HEK293 (cell line): ENCODE measurements around the gene PRODH2.

Experiments
- CTCF ChIA-PET: fragments of 350-600 bp; formaldehyde crosslinking; extraction: SDS; loops from one replicate; lab custom pipeline; 2021; ENCODE audit warnings: antibody characterized with exemption; lab: Yijun Ruan, JAX
- POLR2A ChIA-PET: fragments of 300-600 bp; formaldehyde crosslinking; extraction: SDS; loops from one replicate; lab custom pipeline; 2020; ENCODE audit warnings: antibody characterized with exemption, inconsistent platforms; lab: Yijun Ruan, JAX
- H3K27ac ChIP-seq: fragments of 200-500 bp; sonication (Bioruptor generic); 2 replicates; pipeline ENCODE4 v1.5.1; 2014; ENCODE audit warnings: low read depth, low read length, control low read depth, inconsistent platforms; ENCODE audit errors: extremely low read depth
- H3K36me3 ChIP-seq, 2 experiments: fragments of 200-500 bp in 1 of 2; sonication (Bioruptor generic) in 1 of 2; 1 replicate in 1 of 2; 2 replicates in 1 of 2; pipeline ENCODE4 v1.5.1; 2014 to 2017; ENCODE audit warnings: inconsistent platforms in 2 of 2, low read length in 2 of 2; ENCODE audit not compliant: control insufficient read depth in 2 of 2, insufficient read depth in 1 of 2
- H3K4me1 ChIP-seq: fragments of 200-500 bp; sonication (Bioruptor generic); 2 replicates; pipeline ENCODE4 v1.5.1; 2014; ENCODE audit warnings: mild to moderate bottlenecking, low read length, inconsistent platforms; ENCODE audit not compliant: control insufficient read depth, insufficient read depth
- H3K4me3 ChIP-seq: 2 replicates; pipeline ENCODE4 v1.5.1; 2011; ENCODE audit warnings: low read depth, mild to moderate bottlenecking, control low read depth, low read length, moderate library complexity
- H3K9me3 ChIP-seq: fragments of 200-500 bp; sonication (Bioruptor generic); 2 replicates; pipeline ENCODE4 v1.5.1; 2014; ENCODE audit warnings: low read depth, low read length, inconsistent platforms; ENCODE audit not compliant: control insufficient read depth, insufficient read depth
- GLIS1 ChIP-seq: fragments of 450-650 bp; formaldehyde crosslinking; IDR thresholded peaks from 2 replicates; pipeline ENCODE4 v1.5.1; 2016; ENCODE audit warnings: missing biosample characterization, missing genetic modification characterization
- GLIS2 ChIP-seq: fragments of 450-650 bp; formaldehyde crosslinking; IDR thresholded peaks from 2 replicates; pipeline ENCODE4 v1.5.1; 2016; ENCODE audit warnings: missing biosample characterization, missing genetic modification characterization
- KLF8 ChIP-seq: fragments of 450-650 bp; formaldehyde crosslinking; IDR thresholded peaks from 2 replicates; pipeline ENCODE4 v1.5.1; 2016; ENCODE audit warnings: missing biosample characterization, missing genetic modification characterization
- KLF9 ChIP-seq: fragments of 450-650 bp; formaldehyde crosslinking; IDR thresholded peaks from 2 replicates; pipeline ENCODE4 v1.5.1; 2016; ENCODE audit warnings: missing biosample characterization, missing genetic modification characterization, low read depth
- TCF7L2 ChIP-seq: IDR thresholded peaks from 2 replicates; pipeline ENCODE4 v1.6.1; 2011; ENCODE audit warnings: low read depth, mild to moderate bottlenecking, inconsistent platforms, low read length, moderate library complexity, borderline replicate concordance
- YY2 ChIP-seq: fragments of 450-650 bp; formaldehyde crosslinking; IDR thresholded peaks from 2 replicates; pipeline ENCODE4 v1.5.1; 2016; ENCODE audit warnings: missing biosample characterization, missing genetic modification characterization
- ZBTB7A ChIP-seq: fragments of 450-650 bp; formaldehyde crosslinking; IDR thresholded peaks from 2 replicates; pipeline ENCODE4 v1.5.1; 2016; ENCODE audit warnings: low read depth, missing biosample characterization, missing genetic modification characterization
- ZFHX2 ChIP-seq: fragments of 450-650 bp; formaldehyde crosslinking; conservative IDR thresholded peaks from 2 replicates; pipeline ENCODE4 v1.5.1; 2016; ENCODE audit warnings: missing biosample characterization, missing genetic modification characterization
- ZIC2 ChIP-seq: fragments of 450-650 bp; formaldehyde crosslinking; IDR thresholded peaks from 2 replicates; pipeline ENCODE4 v1.5.1; 2016; ENCODE audit warnings: missing biosample characterization, missing genetic modification characterization
- ZNF112 ChIP-seq: fragments of 450-650 bp; formaldehyde crosslinking; IDR thresholded peaks from 2 replicates; pipeline ENCODE4 v1.5.0; 2017; ENCODE audit warnings: missing biosample characterization, missing genetic modification characterization
- ZNF114 ChIP-seq: fragments of 450-650 bp; formaldehyde crosslinking; IDR thresholded peaks from 2 replicates; pipeline ENCODE4 v1.5.0; 2017; ENCODE audit warnings: missing biosample characterization, missing genetic modification characterization
- ZNF175 ChIP-seq: fragments of 450-650 bp; formaldehyde crosslinking; IDR thresholded peaks from 2 replicates; pipeline ENCODE4 v1.5.1; 2016; ENCODE audit warnings: missing biosample characterization, missing genetic modification characterization
- ZNF19 ChIP-seq: fragments of 450-650 bp; formaldehyde crosslinking; IDR thresholded peaks from 2 replicates; pipeline ENCODE4; 2016; ENCODE audit warnings: missing biosample characterization, missing genetic modification characterization, low read depth
- ZNF221 ChIP-seq: fragments of 450-650 bp; formaldehyde crosslinking; IDR thresholded peaks from 2 replicates; pipeline ENCODE4 v1.5.1; 2017; ENCODE audit warnings: missing biosample characterization, missing genetic modification characterization, borderline replicate concordance
- ZNF248 ChIP-seq: fragments of 450-650 bp; formaldehyde crosslinking; IDR thresholded peaks from 2 replicates; pipeline ENCODE4 v1.5.1; 2017; ENCODE audit warnings: missing biosample characterization, missing genetic modification characterization
- ZNF335 ChIP-seq: fragments of 450-650 bp; formaldehyde crosslinking; conservative IDR thresholded peaks from 2 replicates; pipeline ENCODE4 v1.5.1; 2016; ENCODE audit warnings: missing biosample characterization, missing genetic modification characterization
- ZNF350 ChIP-seq: fragments of 450-650 bp; formaldehyde crosslinking; IDR thresholded peaks from 2 replicates; pipeline ENCODE4 v1.5.0; 2017; ENCODE audit warnings: missing biosample characterization, mild to moderate bottlenecking, missing genetic modification characterization
- ZNF501 ChIP-seq: fragments of 450-650 bp; formaldehyde crosslinking; IDR thresholded peaks from 2 replicates; pipeline ENCODE4 v1.5.1; 2016; ENCODE audit warnings: missing biosample characterization, missing genetic modification characterization
- ZNF510 ChIP-seq: fragments of 450-650 bp; formaldehyde crosslinking; IDR thresholded peaks from 2 replicates; pipeline ENCODE4 v1.5.1; 2018; ENCODE audit warnings: mild to moderate bottlenecking, missing genetic modification characterization, missing biosample characterization; ENCODE audit not compliant: insufficient replicate concordance
- ZNF560 ChIP-seq: fragments of 450-650 bp; formaldehyde crosslinking; IDR thresholded peaks from 2 replicates; pipeline ENCODE4 v1.5.1; 2017; ENCODE audit warnings: missing biosample characterization, missing genetic modification characterization, borderline replicate concordance
- ZNF624 ChIP-seq: fragments of 450-650 bp; formaldehyde crosslinking; IDR thresholded peaks from 2 replicates; pipeline ENCODE4 v1.5.1; 2017; ENCODE audit warnings: missing biosample characterization, missing genetic modification characterization
- ZNF658 ChIP-seq: fragments of 450-650 bp; formaldehyde crosslinking; IDR thresholded peaks from 2 replicates; pipeline ENCODE4; 2016; ENCODE audit warnings: missing biosample characterization, missing genetic modification characterization
- ZNF701 ChIP-seq: fragments of 450-650 bp; formaldehyde crosslinking; IDR thresholded peaks from 2 replicates; pipeline ENCODE4 v1.5.1; 2016; ENCODE audit warnings: missing biosample characterization, missing genetic modification characterization
- ZNF768 ChIP-seq: fragments of 450-650 bp; formaldehyde crosslinking; IDR thresholded peaks from 2 replicates; pipeline ENCODE4 v1.5.1; 2018; ENCODE audit warnings: missing biosample characterization, mild to moderate bottlenecking, missing genetic modification characterization
- TF ChIP-seq, protein P1 (sequence below): fragments of 450-650 bp; formaldehyde crosslinking; conservative IDR thresholded peaks from 2 replicates; pipeline ENCODE4 v1.5.1; 2016; ENCODE audit warnings: low read depth, missing biosample characterization, missing genetic modification characterization
- TF ChIP-seq, protein P2 (sequence below): fragments of 450-650 bp; formaldehyde crosslinking; IDR thresholded peaks from 2 replicates; pipeline ENCODE4 v1.5.1; 2017; ENCODE audit warnings: missing biosample characterization, missing genetic modification characterization

PRODH2 gene

DNA sequence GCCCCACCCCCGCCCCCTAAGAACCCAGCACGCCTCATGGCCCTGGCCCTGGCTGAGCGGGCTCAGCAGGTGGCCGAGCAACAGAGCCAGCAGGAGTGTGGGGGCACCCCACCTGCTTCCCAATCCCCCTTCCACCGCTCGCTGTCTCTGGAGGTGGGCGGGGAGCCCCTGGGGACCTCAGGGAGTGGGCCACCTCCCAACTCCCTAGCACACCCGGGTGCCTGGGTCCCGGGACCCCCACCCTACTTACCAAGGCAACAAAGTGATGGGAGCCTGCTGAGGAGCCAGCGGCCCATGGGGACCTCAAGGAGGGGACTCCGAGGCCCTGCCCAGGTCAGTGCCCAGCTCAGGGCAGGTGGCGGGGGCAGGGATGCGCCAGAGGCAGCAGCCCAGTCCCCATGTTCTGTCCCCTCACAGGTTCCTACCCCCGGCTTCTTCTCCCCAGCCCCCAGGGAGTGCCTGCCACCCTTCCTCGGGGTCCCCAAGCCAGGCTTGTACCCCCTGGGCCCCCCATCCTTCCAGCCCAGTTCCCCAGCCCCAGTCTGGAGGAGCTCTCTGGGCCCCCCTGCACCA, 25.3 kb downstream of the PRODH2 start (continued):
- TF ChIP-seq KLF8 (peak; percentile 42; the same call in 1 of the 2 replicates), ZNF19 (no peak), ZNF510 (tag by site-specific recombination) (no peak), TCF7L2 (no peak), ZNF335 (no peak), ZNF248 (no peak)
- TF ChIP-seq, all 188 proteins: peak for 4

DNA sequence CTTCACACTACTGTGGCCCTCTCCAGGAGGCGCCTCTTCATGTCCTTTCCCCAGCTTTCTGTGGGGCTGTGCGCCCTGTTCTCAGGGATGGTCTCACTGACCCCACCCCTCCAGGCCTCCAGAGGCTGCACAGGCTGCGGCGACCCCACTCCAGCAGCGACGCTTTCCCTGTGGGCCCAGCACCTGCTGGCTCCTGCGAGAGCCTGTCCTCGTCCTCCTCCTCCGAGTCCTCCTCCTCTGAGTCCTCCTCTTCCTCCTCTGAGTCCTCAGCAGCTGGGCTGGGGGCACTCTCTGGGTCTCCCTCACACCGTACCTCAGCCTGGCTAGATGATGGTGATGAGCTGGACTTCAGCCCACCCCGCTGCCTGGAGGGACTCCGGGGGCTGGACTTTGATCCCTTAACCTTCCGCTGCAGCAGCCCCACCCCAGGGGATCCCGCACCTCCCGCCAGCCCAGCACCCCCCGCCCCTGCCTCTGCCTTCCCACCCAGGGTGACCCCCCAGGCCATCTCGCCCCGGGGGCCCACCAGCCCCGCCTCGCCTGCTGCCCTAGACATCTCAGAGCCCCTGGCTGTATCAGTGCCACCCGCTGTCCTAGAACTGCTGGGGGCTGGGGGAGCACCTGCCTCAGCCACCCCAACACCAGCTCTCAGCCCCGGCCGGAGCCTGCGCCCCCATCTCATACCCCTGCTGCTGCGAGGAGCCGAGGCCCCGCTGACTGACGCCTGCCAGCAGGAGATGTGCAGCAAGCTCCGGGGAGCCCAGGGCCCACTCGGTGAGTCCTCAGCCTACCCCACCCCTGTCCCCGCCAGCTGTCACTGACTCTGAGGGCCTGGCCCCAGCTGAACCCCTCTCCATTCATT, 26.1 kb downstream of the PRODH2 start:
- Histone ChIP-seq H3K9me3 (no peaks in the 10 kb centered on the region), H3K36me3 (peaks cover 15 to 21% of the 10 kb centered on the region in 2 experiments), H3K4me3 (no peak overlapping the region), H3K27ac (no peak overlapping the region), H3K4me1 (no peaks in the 10 kb centered on the region)
- ChIA-PET CTCF (interaction anchor here (0.6 kb wide), 3 partner anchors 11 to 719 kb away, joined by 3 to 4 read pairs (median 3); no protein-coding TSS in a partner anchor), POLR2A (interaction anchor here (1.6 kb wide), 1 partner anchor 46 kb away, joined by 5 read pairs; no protein-coding TSS in a partner anchor)
- TF ChIP-seq ZNF510 (tag by site-specific recombination) (no peak), GLIS2 (peak; percentile 46; the same call in 1 of the 2 replicates), GLIS1 (tag by site-specific recombination) (peak; percentile 17; the same call in 1 of the 2 replicates), ZIC2 (tag by site-specific recombination) (peak; percentile 84)

DNA sequence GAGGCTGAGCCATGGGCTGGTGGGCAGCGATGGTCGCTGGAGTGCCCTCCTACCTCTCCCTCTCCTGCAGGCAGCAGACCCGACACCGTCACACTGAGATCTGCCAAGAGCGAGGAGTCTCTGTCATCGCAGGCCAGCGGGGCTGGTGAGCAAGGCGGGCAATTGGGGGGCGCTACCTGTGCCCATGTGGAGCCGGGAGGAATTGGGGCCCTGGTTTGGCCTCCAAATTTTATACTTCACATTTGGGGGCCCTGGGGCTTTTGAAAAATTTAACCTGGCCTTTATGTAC, 27.4 kb downstream of the PRODH2 start:
- CTCF ChIA-PET: interaction anchor here (0.7 kb wide), 1 partner anchor 11 kb away, joined by 3 read pairs; no protein-coding TSS in a partner anchor
- peaks cover 27 to 28% of the 10 kb centered on the region in 2 experiments for H3K36me3 ChIP-seq
- POLR2A ChIA-PET: interaction anchor here (0.6 to 1.6 kb wide), 3 partner anchors 37 to 90 kb away, joined by 3 to 8 read pairs (median 5); partner anchors contain the start of gene LIN37
- TF ChIP-seq, protein P1, sequence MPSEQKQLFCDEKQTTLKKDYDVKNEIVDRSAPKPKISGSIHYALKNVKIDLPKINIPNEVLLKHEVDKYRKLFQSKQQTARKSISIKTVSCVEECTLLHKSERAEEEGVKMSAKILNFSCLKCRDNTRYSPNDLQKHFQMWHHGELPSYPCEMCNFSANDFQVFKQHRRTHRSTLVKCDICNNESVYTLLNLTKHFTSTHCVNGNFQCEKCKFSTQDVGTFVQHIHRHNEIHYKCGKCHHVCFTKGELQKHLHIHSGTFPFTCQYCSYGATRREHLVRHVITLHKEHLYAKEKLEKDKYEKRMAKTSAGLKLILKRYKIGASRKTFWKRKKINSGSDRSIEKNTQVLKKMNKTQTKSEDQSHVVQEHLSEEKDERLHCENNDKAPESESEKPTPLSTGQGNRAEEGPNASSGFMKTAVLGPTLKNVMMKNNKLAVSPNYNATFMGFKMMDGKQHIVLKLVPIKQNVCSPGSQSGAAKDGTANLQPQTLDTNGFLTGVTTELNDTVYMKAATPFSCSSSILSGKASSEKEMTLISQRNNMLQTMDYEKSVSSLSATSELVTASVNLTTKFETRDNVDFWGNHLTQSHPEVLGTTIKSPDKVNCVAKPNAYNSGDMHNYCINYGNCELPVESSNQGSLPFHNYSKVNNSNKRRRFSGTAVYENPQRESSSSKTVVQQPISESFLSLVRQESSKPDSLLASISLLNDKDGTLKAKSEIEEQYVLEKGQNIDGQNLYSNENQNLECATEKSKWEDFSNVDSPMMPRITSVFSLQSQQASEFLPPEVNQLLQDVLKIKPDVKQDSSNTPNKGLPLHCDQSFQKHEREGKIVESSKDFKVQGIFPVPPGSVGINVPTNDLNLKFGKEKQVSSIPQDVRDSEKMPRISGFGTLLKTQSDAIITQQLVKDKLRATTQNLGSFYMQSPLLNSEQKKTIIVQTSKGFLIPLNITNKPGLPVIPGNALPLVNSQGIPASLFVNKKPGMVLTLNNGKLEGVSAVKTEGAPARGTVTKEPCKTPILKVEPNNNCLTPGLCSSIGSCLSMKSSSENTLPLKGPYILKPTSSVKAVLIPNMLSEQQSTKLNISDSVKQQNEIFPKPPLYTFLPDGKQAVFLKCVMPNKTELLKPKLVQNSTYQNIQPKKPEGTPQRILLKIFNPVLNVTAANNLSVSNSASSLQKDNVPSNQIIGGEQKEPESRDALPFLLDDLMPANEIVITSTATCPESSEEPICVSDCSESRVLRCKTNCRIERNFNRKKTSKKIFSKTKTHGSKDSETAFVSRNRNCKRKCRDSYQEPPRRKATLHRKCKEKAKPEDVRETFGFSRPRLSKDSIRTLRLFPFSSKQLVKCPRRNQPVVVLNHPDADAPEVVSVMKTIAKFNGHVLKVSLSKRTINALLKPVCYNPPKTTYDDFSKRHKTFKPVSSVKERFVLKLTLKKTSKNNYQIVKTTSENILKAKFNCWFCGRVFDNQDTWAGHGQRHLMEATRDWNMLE: no peak
- TF ChIP-seq ZNF624 (tag by site-specific recombination) (no peak), ZNF114 (tag by site-specific recombination) (no peak), ZBTB7A (tag by site-specific recombination) (no peak), ZNF175 (tag by site-specific recombination) (no peak), ZNF112 (tag by site-specific recombination) (no peak), ZNF768 (tag by site-specific recombination) (no peak), ZNF350 (tag by site-specific recombination) (no peak), ZNF701 (tag by site-specific recombination) (no peak), ZNF658 (tag by site-specific recombination) (no peak), YY2 (tag by site-specific recombination) (no peak), ZFHX2 (no peak), KLF9 (tag by site-specific recombination) (no peak), ZNF501 (tag by site-specific recombination) (no peak), ZNF221 (tag by site-specific recombination) (no peak), ZNF560 (tag by site-specific recombination) (no peak)
- TF ChIP-seq, protein P2, sequence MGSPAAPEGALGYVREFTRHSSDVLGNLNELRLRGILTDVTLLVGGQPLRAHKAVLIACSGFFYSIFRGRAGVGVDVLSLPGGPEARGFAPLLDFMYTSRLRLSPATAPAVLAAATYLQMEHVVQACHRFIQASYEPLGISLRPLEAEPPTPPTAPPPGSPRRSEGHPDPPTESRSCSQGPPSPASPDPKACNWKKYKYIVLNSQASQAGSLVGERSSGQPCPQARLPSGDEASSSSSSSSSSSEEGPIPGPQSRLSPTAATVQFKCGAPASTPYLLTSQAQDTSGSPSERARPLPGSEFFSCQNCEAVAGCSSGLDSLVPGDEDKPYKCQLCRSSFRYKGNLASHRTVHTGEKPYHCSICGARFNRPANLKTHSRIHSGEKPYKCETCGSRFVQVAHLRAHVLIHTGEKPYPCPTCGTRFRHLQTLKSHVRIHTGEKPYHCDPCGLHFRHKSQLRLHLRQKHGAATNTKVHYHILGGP (tag by site-specific recombination): no peak

More for the DNA sequence above, 27.4 kb downstream of the PRODH2 start:
- no peak overlapping the region for H3K4me3 ChIP-seq
- no peaks in the 10 kb centered on the region for H3K4me1 ChIP-seq
- H3K9me3 ChIP-seq: no peaks in the 10 kb centered on the region
- peak overlapping the region; percentile 16; the same call in 1 of the 2 replicates for H3K27ac ChIP-seq
